GM13977 (cell line): ENCODE measurements around the gene LYRM4.

Experiments
- DNase-seq: peaks from one replicate; pipeline ENCODE4 v3.0.0; 2012; ENCODE audit warnings: low spot score
- in situ Hi-C: fragments of 300-500 bp; cut with MboI; formaldehyde crosslinking; loops from one replicate; pipeline ENCODE4 v1.12.0; 2022; ENCODE audit warnings: low sequenced_read_pairs, low pct_unique_long_range_greater_than_20kb, mixed read lengths, inconsistent platforms; ENCODE audit not compliant: unreplicated experiment
- TF ChIP-seq, protein P1 (sequence below): IDR thresholded peaks from 2 replicates; pipeline ENCODE4 v1.5.1; 2012; ENCODE audit warnings: mild to moderate bottlenecking, control low read depth; ENCODE audit not compliant: insufficient read depth; ENCODE audit errors: extremely low read depth, missing control alignments

Gene LYRM4

GRCh38 chr6:5181510-5182317 is 79.0 kb downstream of the LYRM4 start:
- DNase-seq = no peak
- in situ Hi-C loops = no loop called here
- TF ChIP-seq, protein P1, sequence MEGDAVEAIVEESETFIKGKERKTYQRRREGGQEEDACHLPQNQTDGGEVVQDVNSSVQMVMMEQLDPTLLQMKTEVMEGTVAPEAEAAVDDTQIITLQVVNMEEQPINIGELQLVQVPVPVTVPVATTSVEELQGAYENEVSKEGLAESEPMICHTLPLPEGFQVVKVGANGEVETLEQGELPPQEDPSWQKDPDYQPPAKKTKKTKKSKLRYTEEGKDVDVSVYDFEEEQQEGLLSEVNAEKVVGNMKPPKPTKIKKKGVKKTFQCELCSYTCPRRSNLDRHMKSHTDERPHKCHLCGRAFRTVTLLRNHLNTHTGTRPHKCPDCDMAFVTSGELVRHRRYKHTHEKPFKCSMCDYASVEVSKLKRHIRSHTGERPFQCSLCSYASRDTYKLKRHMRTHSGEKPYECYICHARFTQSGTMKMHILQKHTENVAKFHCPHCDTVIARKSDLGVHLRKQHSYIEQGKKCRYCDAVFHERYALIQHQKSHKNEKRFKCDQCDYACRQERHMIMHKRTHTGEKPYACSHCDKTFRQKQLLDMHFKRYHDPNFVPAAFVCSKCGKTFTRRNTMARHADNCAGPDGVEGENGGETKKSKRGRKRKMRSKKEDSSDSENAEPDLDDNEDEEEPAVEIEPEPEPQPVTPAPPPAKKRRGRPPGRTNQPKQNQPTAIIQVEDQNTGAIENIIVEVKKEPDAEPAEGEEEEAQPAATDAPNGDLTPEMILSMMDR = no peak

DNA sequence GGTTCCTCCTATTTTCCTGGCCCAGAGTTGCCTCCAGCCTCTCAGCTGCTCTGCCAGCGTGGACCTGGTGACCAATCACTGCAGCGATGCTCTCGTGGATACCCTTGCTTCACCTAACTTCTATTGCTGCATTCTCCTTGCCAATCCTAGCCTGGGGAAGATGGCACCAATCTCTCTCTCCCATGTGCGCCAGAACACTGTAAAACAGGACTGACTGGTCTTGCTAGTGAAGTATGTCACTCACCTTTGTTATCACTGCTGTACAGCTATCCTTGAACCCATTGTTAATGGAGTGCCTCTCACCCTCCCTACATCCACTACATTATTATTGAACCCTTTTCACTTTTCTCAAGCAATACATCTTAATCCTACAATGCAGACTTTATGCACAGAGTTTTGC is 80.1 kb downstream of the LYRM4 start:
- in situ Hi-C loops = no loop called here
- no peak for DNase-seq
- TF ChIP-seq, protein P1 = no peak

GRCh38 chr6:5179917-5180316 is 80.8 kb downstream of the LYRM4 start:
- in situ Hi-C loops = no loop called here
- no peak for DNase-seq
- TF ChIP-seq, protein P1 = no peak

DNA sequence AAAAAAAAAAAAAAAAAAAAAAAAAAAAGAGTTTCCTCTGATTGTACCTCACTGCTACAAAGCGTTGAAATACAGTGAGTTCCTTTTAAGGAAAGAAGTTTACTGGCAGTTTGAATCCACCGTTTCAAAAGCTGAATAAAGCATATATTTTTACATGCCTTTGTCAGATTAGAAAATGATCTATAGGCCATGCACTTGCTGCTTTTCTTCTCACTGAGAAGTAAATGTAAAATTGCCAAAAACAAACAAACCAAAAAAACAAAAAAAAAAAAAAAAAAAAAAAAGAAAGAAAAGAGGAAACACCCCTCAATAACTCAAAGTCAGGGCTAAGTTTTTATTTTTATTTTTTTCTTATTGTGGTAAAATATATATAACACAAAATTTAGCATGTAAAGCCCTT is 81.9 kb downstream of the LYRM4 start:
- no peak for DNase-seq

DNA sequence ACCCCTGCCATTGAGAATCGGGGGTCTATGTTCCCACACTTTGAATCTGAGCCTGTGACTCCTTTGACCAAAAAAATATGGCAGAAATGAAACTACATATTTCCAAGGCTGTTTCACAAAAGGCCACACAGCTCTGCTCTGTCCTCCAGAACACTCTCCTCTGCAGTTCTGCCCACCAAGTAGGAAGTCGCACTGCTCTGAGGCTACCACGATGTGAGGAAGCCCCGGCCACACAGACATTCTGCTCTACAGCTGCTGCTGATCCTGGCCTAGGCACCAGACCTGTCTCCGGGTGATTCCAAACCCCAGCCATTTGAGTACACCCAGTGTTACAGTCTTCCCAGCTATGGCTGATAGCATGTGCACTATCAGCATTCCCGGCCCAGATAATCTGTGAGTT is 85.1 kb downstream of the LYRM4 start:
- in situ Hi-C loops = no loop called here
- DNase-seq = no peak
- TF ChIP-seq, protein P1 = no peak

More for the DNA sequence above, 81.9 kb downstream of the LYRM4 start:
- TF ChIP-seq, protein P1 = no peak
- in situ Hi-C loops = no loop called here

- in situ Hi-C loops = no loop called here
- TF ChIP-seq, protein P1 = peak; percentile 62
- no peak for DNase-seq
These were observed 85.8 kb downstream of the LYRM4 start for GRCh38 chr6:5174756-5175549.
